NCI-H69 (cell line): ENCODE measurements around the gene TRIM17.
A peak's percentile ranks its signal among the peaks of the same experiment; 100 is the strongest.
"Not testable (repeated sequence)": the region's sequence is repeated elsewhere in the genome, so short reads cannot be mapped to it uniquely, and the experiment has no call there.

Source experiments
- DNase-seq: peaks from one replicate; lab custom pipeline; 2025; lab: John Stamatoyannopoulos, UW

Gene TRIM17

DNA sequence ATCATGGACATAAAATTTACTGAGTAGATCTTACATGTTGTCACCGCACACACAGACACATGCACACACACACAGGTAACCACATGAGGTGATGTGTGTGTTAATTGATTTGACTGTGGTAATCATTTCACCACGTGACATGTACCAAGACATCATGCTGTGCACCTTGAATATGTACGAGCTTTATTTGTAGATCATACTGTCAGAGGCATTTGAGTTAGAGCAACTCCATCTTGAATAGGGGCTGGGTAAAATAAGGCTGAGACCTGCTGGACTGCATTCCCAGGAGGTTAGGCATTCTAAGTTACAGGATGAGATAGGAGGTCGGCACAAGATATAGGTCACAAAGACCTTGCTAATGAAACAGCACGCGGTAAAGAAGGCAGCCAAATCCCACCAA is 31.7 kb upstream of the TRIM17 start:
- no peak for DNase-seq

DNA sequence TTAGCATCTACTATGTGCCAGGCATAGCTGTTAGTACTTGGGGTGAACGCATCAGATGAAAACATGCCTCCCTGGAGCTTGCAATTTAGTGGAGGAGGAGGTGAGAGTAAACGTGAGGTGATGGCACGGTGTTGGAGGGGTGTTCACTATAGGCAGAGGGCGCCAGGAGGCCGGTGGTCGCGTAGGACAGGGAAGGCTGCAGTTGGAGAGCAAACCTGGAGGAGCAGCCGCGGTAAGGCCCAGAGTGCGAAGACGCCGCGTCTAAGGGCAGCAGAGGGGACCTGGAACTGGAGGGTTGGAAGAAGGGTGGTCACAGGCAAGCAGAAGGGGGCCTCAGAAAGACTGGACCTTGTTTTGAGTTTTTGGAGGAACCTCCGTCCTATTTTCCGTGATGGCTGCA is 30.2 kb upstream of the TRIM17 start:
- DNase-seq = no peak

DNA sequence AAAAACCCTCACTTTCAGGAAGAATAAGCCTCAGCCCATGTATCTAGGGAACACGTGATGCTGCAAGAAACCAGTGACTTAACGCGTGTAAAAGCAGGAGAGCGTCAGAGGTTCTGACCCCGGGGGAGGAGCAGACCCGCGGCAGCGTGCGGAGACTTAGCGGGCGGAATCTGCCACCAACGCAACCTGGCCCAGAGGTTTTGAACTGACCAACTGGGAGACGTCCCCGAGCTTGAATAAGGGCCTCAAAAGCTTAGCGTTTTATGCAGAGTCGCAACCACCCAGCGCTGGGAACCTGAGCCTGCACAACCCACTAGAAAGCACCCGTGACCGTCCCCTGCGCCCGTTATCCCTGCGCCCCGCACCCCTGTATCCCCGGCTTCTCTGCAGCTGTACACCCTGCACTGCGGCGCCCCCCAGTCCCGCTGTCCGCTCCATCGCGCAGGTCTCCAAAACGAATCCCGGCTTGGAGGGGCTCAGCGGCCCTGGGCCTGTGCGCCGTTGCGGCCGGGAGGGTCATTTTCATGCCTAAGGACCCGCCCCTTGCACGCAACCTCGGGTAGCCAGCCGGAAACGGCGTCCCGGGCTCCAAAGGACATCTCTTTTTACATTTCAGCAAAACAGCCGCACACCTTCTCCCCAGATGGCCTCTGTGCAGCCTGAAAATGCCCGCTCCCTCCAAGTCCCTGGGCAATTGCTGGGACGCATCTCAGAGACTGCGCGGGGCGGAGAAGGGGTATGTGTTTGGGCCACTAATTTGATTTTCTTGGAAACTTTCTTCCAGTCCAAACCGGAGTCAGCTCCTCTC is 29.4 kb upstream of the TRIM17 start:
- DNase-seq = peak; percentile 48

DNA sequence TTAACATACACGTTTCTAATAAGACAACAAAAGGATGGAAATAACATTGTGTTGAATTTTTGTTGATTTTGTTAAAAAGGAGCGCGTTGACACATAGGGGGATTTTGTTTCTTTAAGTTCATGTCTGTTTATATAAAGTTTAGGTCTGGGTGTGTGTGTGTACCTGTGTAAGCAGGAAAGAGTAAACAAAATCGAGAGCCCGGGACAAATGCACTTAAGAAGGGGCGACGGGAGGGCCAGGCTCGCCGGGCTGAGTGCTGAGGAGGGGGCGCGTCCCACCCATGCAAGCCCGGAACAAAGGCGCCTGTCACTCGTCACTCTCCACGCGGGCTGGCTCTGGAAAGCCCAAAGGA is 28.8 kb upstream of the TRIM17 start:
- no peak for DNase-seq

DNA sequence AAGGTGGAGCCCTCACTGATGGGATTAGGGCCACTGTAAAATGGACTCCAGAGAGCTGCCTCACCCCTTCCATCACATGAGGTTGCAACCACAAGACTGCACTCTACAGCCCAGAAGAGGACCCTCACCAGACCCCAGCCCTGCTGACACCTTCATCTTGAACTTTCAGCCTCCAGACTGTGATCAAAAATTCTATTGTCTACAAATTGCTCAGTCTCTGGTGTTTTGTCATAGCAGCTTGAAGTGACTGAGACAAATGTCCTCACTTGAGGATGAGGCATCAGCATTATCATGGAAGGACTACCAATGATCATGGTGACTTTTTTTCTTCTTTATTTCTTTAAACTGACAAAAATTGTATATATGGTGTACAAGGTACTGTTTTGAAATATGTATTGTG is 26.7 kb upstream of the TRIM17 start:
- no peak for DNase-seq

DNA sequence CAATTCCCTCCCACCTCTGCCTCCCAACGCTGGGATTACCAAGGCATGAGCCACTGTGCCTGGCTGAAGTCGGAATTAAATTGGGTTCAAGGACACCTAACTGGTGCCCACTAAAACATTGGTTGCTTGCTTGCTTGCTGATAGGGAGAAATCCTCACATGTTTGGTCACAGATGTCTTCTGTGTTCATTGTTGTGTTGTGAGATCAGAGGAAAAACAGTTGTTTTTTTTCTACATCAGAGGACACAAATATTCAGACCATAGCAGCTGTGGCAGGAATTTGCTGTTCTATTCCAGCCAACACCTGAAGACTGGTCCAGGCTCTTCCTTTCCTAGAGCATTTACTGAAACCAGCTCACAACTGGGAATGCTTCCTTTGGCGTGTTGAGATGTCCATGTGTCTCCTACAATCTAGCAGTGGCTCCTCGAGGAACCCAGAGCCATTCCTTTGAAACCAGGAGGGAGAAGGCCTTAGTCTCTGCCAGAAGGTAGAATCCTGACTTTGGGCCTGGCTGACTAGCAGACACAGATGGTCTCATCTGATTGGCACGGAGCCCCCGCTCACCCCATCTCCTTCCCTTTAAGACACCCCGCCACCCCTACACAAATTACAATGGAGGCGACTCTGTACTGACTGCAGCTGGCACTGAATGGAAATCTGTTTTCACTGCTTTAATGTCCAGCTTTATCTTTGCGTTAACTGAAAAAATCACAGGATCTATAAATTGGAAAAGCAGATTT is 24.3 kb upstream of the TRIM17 start:
- DNase-seq = no peak

DNA sequence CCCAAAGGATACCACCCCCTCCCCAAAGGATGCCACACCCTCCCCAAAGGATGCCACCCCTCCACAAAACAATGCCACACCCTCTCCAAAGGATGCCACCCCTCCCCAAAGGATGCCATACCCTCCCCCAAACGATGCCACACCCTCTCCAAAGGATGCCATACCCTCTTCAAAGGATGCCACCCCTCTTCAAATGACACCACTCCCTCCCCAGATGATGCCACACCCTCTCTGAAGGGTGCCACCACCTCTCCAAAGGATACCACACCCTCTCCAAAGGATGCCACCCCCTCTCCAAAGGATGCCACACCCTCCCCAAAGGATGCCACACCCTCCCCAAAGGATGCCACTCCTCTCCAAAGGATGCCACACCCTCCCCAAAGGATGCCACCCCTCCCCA is 21.6 kb upstream of the TRIM17 start:
- no peak for DNase-seq

DNA sequence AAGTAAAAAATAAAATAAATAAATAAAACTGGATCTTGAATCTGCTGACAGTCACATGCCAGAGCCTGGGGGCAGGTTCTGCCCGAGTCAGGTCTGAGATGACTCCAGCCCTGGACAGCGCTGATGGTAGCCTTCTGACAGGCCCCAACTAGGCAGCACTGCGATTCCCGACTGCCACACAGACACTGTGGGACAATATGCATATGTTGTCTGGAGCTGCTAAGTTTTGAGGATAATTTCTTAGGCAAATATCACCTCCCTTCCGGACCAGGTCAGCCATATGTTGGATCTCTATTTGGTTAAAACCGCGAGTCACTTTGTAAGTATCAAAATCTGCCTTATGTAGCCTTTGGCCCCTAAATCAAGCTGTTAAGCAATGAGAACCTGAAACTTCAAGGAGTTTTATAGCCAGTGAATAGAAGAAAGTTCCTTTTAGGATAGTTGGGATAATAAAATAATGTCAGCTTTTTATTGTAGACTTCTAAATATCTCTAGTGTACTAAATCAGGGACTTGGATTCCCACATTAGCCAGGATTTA is 20.8 kb upstream of the TRIM17 start:
- DNase-seq = no peak

DNA sequence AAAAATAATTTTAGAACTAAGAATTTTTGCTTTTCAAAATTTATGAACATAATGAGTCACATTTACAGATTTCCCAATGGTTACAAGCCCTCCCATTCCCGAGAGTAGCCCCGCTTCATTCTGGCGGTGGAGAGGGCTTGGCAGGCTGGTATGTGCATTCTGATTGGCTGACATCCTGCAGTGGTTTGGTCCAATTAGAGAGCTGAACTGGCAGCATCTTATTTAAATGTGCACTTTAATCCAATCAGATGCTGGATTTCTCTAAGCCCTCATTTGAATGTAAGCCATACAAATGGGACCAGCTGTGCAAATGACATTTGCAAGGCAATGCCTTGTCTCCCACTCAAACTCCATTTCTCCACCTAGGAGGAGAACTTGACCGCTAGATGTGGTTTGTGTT is 18.0 kb upstream of the TRIM17 start:
- no peak for DNase-seq

DNA sequence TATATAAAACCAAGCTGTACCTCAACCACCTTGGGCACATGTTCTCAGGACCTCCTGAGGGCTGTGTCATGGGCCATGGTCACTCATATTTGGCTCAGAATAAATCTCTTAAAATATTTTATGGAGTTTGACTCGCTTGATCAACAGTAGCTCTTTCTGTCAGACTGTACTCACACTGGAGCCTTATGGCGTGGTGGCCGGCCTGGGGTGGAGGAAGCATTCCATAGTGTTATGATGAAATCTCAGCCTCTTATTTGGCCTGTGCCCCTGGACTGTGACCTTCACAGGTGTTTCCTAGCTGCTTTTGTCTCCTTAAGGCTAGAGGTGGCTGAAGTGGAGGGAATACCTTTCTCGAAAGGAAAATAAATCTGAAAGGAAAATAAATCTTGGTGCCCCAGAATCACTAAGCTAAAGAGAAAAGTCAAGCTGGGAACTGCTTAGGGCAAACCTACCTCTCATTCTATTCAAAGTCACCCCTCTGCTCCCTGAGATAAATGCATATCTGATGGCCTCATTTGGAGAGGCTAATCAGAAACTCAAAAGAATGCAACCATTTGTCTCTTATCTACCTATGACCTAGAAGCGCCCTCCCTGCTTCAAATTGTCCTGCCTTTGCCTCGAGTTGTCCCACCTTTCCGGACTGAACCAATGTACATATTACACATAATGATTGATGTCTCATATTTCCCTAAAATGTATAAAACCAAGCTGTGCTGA is 16.8 kb upstream of the TRIM17 start:
- not testable (repeated sequence) for DNase-seq

DNA sequence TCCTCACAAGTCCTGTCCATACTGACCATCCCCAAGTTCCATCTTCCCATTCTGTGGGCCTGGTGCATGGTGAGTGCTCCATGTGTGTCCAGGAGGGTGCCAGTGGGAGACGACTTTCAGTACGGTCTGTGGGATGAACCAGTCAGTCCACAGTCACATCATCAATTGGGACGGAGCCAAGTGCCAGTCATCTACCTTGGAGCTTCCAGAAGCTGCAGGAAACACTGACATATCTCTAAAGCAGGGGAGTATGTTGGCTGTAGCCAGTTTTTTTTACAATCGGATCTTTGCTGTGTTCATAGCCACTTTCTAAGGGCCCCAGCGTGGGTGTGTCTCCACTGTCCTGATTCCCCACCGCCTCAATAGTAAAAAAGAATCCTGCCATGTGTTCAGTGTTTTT is 13.6 kb upstream of the TRIM17 start:
- DNase-seq = no peak

DNA sequence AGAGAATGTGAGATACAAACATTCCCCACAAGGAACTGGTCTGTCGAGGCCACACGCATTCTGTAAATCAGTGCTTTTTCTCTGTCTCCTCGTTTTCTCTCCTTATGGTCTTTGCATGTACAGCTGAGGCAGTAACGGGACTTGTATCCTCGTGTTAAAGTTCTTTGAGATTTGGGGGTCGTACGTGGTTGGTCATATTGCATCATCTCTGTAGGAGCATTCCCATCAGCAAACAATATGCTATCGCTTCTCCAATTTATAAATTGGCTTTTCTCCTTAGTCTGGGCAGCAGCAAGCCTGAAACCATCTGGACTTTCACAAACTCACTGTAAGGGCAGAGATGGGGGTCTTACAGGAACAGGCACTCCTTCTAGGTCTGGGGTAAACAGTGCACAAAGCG is 13.0 kb upstream of the TRIM17 start:
- no peak for DNase-seq

DNA sequence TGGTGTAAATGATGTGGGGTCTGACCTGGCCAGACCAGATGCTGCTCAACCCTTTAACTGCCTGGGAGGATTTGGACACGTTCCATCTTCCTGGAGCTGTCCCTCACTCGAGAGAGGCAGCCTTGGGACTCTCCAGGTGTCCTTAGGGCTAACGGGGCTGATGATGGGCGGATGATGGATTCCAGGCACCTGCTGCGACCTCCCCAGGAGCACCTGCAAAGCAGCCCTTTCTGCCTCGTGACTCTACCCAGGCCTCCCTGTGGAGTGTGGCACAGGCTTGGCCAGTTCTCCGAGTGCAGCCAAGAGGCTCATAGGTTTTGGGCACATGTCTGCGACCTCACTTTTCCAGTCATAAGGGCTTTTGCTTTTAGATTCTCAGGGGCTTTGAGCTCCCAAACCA is 12.3 kb upstream of the TRIM17 start:
- peak; percentile 86 for DNase-seq

DNA sequence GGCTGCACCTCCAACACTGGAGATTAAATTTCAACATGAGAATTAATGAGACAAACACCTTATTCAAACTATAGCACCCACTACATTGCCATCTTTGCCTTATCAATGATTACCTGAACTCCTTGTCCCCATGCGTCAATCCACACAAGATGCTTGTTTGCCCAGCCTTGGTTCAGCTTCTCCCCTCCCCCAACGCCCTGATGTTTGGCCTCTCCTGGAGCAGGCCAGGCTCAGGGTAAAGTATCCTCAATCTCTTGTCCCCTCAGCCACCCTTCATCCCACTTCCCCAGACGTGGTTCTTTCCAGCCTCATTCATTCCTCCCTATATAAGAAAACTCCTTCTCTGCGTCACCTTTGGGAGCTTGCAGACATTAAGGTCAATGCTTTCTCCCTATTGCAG is 11.8 kb upstream of the TRIM17 start:
- DNase-seq = no peak

DNA sequence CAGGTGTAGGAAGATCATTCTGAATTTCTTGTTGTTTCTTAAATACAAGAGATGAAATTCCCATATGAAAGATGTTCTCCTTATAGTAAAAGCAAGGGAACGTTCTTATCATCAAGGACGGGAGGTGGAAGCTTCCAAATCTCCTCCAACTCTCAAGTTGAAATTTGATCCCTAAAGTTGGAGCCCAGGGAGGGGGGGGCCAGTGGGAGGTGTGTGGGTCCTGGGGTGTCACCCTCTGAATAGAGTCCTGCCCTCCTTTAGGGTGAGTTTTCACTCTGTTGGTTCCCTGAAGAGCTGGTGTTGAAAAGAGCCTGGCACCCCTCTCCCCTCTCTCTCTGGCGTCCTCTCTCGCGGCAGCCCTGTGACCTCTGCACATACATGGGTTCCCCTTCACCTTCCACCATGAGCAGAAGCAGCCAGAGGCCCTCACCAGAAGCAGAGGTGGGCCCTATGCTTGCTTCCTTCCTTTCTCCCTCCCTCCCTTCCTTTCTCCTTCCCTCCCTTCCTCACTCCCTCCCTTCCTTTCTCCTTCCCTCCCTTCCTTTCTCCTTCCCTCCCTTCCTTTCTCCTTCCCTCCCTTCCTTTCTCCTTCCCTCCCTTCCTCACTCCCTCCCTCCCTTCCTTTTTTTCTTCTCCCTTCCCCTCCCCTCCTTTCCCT is 10.0 kb upstream of the TRIM17 start:
- no peak for DNase-seq

DNA sequence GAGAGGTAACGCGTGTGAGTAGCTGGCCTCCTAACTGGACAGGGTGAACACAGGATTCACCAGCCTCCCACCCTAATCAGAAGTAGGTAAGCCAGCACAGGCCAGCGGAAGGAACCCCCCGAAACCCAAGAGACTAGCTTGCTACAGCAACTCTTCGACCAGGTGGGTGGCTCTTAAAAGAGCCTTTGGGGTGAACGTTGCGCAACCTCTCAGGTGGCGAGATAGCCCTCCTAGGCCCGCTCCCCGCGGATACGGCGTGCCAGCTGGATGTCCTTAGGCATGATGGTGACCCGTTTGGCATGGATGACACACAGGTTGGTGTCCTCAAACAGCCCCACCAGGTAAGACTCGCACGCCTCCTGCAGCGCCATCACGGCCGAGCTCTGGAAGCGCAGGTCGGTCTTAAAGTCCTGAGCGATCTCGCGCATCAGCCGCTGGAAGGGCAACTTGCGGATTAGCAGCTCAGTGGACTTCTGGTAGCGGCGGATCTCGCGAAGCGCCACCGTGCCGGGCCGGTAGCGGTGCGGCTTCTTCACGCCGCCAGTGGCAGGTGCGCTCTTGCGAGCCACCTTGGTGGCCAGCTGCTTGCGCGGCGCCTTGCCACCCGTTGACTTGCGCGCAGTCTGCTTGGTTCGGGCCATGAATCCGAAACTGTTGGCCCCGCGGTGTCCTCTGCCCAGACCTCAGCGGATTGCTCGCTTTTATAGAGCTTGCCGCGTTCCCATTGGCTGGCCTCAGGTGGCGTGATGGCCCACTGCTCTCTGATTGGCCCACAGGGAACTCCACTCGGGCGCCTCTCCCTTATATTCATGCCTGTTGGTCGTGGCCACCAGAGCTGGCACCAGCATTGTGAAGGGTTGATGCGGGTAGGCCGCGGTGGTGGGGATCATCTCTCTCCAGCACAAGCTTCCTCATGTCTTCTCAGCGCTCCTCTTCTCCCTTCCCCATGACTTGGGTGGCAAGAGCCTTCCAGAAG is 8.3 kb upstream of the TRIM17 start:
- no peak for DNase-seq

DNA sequence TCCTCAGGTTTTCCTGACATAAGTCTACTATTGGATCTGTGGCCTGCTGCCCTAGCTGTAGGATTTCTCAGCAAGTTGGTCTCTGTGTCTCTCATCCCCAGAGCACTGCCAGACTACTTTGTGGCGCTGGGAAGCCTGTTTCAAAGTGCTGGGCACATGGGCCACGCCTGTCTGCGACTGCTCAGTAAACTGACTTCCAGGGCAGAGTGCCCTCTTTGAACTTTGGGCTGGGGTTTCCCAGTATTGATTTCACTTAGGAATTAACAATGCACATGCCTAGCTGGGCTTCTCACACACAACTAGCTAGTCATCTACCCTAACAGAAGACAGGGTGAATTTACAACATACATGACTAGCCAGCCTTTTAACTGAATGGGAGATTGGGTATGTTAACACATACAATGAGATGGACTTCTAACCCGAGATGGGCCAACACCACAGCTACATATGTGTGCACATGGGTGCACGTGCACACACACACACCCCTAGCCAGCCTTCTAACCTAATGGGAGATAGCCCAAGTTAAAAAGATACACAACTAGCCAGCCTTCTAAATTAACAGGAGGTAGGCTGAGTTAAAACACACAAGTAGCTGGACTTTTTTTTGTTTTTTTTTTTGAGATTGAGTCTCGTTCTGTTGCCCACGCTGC is 6.9 kb upstream of the TRIM17 start:
- no peak for DNase-seq

DNA sequence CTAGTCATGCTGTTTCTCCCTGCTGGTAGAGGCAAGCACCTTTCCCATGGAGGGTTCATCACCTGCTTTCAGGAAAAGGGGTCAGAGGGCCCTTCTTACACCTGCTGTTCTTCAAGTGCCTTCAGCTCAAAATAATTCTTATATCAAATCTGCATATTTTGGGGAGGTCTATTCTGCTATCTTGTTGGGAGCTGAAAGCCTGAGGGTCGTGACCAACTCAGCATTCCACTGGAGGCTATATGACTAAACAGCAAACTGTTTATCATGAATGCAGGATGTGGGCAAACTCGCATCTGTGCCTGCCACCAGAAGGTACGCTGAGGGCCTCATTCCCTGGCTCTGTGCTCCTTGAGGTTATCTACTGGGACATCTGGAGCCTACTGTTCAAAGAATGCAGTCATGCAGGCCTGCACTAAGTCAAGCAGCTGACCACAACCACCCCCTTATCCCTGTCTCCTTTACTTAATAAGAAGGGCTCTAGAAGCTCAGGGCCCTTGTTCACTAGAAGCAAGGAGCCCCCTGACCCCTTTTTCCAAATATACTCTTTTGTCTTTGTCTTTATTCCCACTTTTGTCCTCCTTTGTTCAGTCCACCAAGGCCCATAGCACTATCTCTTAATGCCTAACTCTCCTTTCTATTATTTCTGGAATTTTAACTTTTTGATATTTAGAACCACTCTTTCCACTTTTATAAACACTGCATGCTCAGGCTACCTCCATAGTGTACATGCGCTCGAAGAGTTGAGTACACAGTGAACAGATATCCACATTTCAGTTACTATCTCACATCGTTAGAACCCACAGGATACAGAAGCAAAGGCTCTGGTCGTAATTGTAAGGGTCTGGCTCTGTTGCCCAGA is 4.5 kb upstream of the TRIM17 start:
- no peak for DNase-seq

DNA sequence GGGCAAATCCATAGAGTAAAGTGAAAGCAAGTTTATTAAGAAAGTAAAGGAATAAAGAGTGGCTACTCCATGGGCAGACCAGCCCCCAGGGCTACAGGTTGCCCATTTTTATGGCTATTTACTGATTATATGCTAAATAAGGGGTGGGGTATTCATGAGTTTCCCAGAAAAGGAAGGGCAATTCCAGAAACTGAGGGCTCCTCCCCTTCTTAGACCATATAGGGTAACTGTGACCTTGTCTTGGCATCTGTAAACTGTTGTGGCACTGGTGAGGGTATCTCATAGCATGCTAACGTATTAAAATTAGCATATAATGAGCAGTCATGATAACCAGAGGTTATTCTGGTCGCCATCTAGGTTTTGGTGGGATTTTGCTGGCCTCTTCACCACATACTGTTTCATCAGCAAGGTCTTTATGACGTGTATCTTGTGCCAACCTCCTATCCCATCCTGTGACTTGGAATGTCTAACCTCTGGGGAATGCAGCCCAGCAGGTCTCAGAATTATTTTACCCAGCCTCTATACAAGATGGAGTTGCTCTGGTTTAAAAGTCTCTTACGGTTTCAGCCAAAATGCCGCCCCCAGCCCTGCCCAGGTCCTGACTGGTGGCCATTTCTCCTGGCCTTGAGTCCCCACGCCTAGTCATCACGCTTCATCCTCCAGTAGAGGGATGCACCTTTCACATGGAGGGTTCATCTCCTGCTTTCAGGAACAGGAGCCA is 982 bp upstream of the TRIM17 start:
- no peak for DNase-seq
